ENCODE data around the gene KCTD2. TPM values are rescaled to one million over a fixed set of nuclear protein-coding genes. Genes with fewer than 3 reads are reported as not detected.
"Not testable (repeated sequence)": the region's sequence is repeated elsewhere in the genome, so short reads cannot be mapped to it uniquely, and the experiment has no call there.

KCTD2 gene
- total RNA-seq, 2 donors from 2014 or later: 18.7 to 22.7 TPM

DNA sequence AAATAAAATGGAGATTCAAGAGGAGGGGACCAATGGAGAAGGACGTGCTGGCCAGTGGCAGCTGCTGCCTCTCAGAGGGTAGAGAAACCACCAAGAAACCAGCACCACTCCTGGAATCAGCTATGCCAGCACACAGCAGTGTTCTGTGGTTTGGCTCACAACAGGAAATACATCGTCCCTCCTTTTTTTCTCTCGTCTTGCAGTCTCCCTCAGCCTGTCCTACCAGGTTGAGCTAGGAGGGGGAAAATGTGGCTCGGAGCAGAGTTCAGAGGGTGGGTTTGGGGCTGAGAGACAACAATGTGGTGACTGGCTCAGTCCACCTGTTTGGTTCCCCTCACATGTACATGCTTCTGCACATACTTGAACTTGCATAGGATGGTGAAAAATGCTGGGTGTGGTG lies 20.8 kb downstream of the KCTD2 start:
- H3K4me1 ChIP-seq (ENCODE audit: control insufficient read depth in 1 of 2, low read depth in 2 of 2): no peaks in the 10 kb centered on the region
- no peak for DNase-seq (ENCODE audit: low spot score)
- no peaks in the 10 kb centered on the region for H3K9me3 ChIP-seq
- ATAC-seq (ENCODE audit: insufficient number of reproducible peaks, low FRiP score, low read depth): no peak
- H3K36me3 ChIP-seq: peaks cover 28% of the 10 kb centered on the region
- H3K27me3 ChIP-seq (replicated peaks; ENCODE audit: insufficient read depth): no peaks in the 10 kb centered on the region
- TF ChIP-seq, protein P1, sequence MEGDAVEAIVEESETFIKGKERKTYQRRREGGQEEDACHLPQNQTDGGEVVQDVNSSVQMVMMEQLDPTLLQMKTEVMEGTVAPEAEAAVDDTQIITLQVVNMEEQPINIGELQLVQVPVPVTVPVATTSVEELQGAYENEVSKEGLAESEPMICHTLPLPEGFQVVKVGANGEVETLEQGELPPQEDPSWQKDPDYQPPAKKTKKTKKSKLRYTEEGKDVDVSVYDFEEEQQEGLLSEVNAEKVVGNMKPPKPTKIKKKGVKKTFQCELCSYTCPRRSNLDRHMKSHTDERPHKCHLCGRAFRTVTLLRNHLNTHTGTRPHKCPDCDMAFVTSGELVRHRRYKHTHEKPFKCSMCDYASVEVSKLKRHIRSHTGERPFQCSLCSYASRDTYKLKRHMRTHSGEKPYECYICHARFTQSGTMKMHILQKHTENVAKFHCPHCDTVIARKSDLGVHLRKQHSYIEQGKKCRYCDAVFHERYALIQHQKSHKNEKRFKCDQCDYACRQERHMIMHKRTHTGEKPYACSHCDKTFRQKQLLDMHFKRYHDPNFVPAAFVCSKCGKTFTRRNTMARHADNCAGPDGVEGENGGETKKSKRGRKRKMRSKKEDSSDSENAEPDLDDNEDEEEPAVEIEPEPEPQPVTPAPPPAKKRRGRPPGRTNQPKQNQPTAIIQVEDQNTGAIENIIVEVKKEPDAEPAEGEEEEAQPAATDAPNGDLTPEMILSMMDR (IDR thresholded peaks at IDR 0.05): no peak
- H3K4me3 ChIP-seq: no peak overlapping the region
- no peak overlapping the region for H3K27ac ChIP-seq

DNA sequence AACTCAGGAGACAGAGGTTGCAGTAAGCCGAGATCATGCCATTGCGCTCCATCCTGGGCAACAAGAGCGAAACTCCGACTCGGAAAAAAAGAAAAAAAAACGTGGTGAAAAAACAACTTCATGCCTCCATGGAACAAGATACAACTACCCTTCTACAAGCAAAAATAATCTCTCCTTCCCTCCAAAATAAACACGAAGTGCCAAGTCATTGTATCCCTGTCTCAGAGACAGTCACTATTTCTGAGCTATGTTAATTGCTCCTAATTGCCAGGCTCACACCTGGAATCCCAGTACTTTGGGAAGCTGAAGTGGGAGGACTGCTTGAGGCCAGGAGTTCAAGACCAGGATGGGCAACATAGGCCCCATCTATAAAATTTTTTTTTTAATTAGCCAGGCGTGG lies 21.7 kb downstream of the KCTD2 start:
- ATAC-seq (ENCODE audit: insufficient number of reproducible peaks, low FRiP score, low read depth) (no peak), DNase-seq (ENCODE audit: low spot score) (no peak)
- no peaks in the 10 kb centered on the region for H3K4me1 ChIP-seq (ENCODE audit: control insufficient read depth in 1 of 2, low read depth in 2 of 2)
- H3K27ac ChIP-seq: no peak overlapping the region
- no peaks in the 10 kb centered on the region for H3K27me3 ChIP-seq (replicated peaks; ENCODE audit: insufficient read depth)
- H3K9me3 ChIP-seq: no peaks in the 10 kb centered on the region
- H3K4me3 ChIP-seq: no peak overlapping the region
- H3K36me3 ChIP-seq: peaks cover 19% of the 10 kb centered on the region
- TF ChIP-seq, protein P1 (IDR thresholded peaks at IDR 0.05): no peak

DNA sequence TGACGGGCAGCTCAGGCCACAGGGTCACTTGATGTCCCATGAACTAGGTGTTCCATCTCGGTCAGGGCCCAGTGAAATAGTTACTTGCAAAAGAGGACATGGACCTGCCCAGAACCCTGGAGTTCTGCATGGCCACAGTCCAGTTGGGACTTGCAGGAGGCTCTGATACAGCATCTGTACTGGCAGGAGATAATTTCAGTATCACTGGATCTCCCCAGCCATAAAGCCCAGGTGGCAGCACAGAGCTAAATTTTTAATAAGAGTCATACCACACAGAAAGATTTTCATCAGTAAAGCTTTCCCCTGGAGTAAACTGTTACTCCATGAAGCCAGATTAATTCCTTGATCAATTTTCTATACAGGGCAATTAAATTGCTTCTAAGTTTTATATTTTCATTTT lies 22.8 kb downstream of the KCTD2 start:
- H3K9me3 ChIP-seq: no peaks in the 10 kb centered on the region
- TF ChIP-seq, protein P1 (IDR thresholded peaks at IDR 0.05): no peak
- H3K4me3 ChIP-seq: no peak overlapping the region
- DNase-seq (ENCODE audit: low spot score): no peak
- no peaks in the 10 kb centered on the region for H3K27me3 ChIP-seq (replicated peaks; ENCODE audit: insufficient read depth)
- no peaks in the 10 kb centered on the region for H3K4me1 ChIP-seq (ENCODE audit: control insufficient read depth in 1 of 2, low read depth in 2 of 2)
- no peak overlapping the region for H3K27ac ChIP-seq
- ATAC-seq (ENCODE audit: insufficient number of reproducible peaks, low FRiP score, low read depth): no peak
- peaks cover 9% of the 10 kb centered on the region for H3K36me3 ChIP-seq

DNA sequence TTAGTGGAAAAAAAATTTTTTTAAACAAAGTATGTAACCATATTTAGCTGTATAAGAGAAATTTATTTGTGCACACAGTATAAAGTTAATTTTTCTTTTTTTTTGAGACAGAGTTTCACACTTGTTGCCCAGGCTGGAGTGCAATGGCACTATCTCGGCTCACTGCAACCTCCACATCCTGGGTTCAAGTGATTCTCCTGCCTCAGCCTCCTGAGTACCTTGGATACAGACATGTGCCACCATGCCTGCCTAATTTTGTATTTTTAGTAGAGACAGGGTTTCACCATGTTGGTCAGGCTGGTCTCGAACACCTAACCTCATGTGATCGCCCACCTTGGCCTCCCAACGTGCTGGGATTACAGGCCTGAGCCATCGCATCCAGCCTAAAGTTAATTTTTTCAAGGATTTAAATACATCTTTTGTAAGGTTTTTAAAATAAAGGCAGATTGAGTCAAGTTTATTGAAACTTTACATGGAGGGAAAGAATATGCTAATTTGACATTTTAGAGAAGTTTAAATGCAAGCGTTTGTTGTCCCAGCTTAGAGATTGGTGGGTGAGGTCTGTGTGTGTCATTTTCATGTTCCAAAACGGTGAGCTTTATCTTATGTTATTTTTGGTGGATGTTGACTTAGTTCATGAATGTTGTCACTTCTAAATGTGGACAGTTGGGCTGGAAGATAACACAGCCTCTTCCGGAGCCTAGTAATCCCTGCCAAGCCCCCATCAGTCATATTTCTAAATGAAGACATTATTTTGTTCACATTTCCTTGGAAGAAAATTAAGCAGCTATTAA lies 24.6 kb downstream of the KCTD2 start:
- not testable (repeated sequence) for H3K27me3 ChIP-seq (replicated peaks; ENCODE audit: insufficient read depth); H3K9me3 ChIP-seq; H3K36me3 ChIP-seq; H3K27ac ChIP-seq; H3K4me3 ChIP-seq; H3K4me1 ChIP-seq (ENCODE audit: control insufficient read depth in 1 of 2, low read depth in 2 of 2); DNase-seq (ENCODE audit: low spot score); ATAC-seq (ENCODE audit: insufficient number of reproducible peaks, low FRiP score, low read depth)

DNA sequence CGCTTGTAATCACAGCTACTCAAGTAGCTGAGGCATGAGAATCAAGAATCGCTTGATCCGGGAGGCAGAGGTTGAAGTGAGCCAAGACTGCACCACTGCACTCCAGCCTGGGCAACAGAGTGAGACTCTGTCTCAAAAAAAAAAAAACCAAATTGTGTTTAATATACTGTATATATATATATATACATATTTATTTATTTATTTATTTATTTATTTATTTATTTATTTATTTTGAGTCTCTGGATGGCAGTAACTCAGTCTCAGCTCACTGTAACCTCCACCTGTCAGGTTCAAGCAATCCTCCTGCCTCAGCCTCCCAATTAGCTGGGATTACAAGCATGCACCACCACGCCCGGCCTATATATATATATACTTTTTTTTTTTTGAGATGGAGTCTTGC lies 25.9 kb downstream of the KCTD2 start:
- H3K4me1 ChIP-seq (ENCODE audit: control insufficient read depth in 1 of 2, low read depth in 2 of 2); H3K36me3 ChIP-seq; H3K4me3 ChIP-seq; H3K9me3 ChIP-seq; H3K27ac ChIP-seq; DNase-seq (ENCODE audit: low spot score); H3K27me3 ChIP-seq (replicated peaks; ENCODE audit: insufficient read depth); ATAC-seq (ENCODE audit: insufficient number of reproducible peaks, low FRiP score, low read depth): not testable (repeated sequence)

DNA sequence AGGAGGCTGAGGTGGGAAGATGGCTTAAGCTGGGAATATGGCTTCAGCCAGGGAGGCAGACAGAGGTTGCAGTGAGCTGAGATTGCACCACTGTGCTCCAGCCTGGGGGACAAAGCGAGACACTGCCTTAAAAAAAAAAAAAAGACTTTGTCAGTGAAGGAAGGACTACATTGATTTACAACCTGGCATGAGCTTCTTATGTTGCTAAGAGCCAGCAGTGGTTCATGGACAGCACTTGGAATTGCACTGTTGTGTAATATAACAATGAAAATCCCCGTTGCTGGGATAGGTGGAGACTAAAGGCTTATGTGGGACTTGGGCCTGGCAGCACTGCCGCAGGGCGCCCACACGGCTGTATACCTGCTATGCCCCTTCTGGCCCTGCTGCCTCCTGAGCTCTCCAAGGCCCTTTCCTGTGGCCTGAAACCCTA lies 26.6 kb downstream of the KCTD2 start:
- ATAC-seq (ENCODE audit: insufficient number of reproducible peaks, low FRiP score, low read depth): no peak
- no peak for DNase-seq (ENCODE audit: low spot score)
- no peak overlapping the region for H3K4me3 ChIP-seq

More for the DNA sequence above, 26.6 kb downstream of the KCTD2 start:
- Histone ChIP-seq H3K27ac (no peak overlapping the region), H3K9me3 (no peaks in the 10 kb centered on the region), H3K27me3 (replicated peaks; ENCODE audit: insufficient read depth) (no peaks in the 10 kb centered on the region), H3K4me1 (ENCODE audit: control insufficient read depth in 1 of 2, low read depth in 2 of 2) (peaks cover 12 to 17% of the 10 kb centered on the region in 2 donors), H3K36me3 (no peaks in the 10 kb centered on the region)
- TF ChIP-seq, protein P1 (IDR thresholded peaks at IDR 0.05): no peak
